K562 (cell line): ENCODE measurements around the gene LIPH. TPM values are rescaled to one million over a fixed set of nuclear protein-coding genes. Genes with fewer than 3 reads are reported as not detected.

ENCODE experiments used
- CC2D1A ChIP-seq: fragments of 450-650 bp; IDR thresholded peaks from 2 replicates; pipeline ENCODE4 v1.6.1; 2017; ENCODE audit warnings: mild to moderate bottlenecking
- CCNT2 ChIP-seq: IDR thresholded peaks from 2 replicates; pipeline ENCODE4 v1.6.1; 2011; ENCODE audit warnings: borderline replicate concordance, low read depth, mild to moderate bottlenecking, moderate library complexity, mixed read lengths, low read length; ENCODE audit not compliant: insufficient read length; ENCODE audit errors: extremely low read depth
- CHCHD3 ChIP-seq: fragments of 250-450 bp; sonication (Bioruptor Pico); IDR thresholded peaks from 2 replicates; pipeline ENCODE4 v2.1.2; 2022; ENCODE audit warnings: mild to moderate bottlenecking
- CHD2 ChIP-seq: IDR thresholded peaks from 2 replicates; pipeline ENCODE4 v1.6.1; 2011; ENCODE audit warnings: low read depth, low read length
- DDX20 ChIP-seq: fragments of 450-650 bp; IDR thresholded peaks from 2 replicates; pipeline ENCODE4 v1.6.1; 2016; ENCODE audit warnings: missing genetic modification characterization, low read depth, mild to moderate bottlenecking, missing compliant biosample characterization, moderate library complexity
- EZH2 ChIP-seq: IDR thresholded peaks from 2 replicates; pipeline ENCODE4 v1.6.1; 2012; ENCODE audit warnings: low read depth, mild to moderate bottlenecking, inconsistent platforms, low read length, borderline replicate concordance
- FOS ChIP-seq: IDR thresholded peaks from 3 replicates; pipeline ENCODE4 v1.6.1; 2011; ENCODE audit not compliant: insufficient read length; ENCODE audit errors: extremely low read depth
- FOXJ2 ChIP-seq: fragments of 200-800 bp; sonication (Bioruptor generic); IDR thresholded peaks from 2 replicates; pipeline ENCODE4 v1.6.1; 2016; ENCODE audit warnings: missing genetic modification characterization, missing compliant biosample characterization
- GTF2A2 ChIP-seq: IDR thresholded peaks from 2 replicates; pipeline ENCODE4 v1.6.1; 2016; ENCODE audit warnings: mild to moderate bottlenecking, missing genetic modification characterization, missing compliant biosample characterization
- HLTF ChIP-seq: fragments of 450-650 bp; IDR thresholded peaks from 2 replicates; pipeline ENCODE4 v1.6.1; 2016
- L3MBTL2 ChIP-seq: fragments of 450-650 bp; IDR thresholded peaks from 2 replicates; pipeline ENCODE4 v1.6.1; 2016; ENCODE audit warnings: mild to moderate bottlenecking, moderate library complexity
- MEIS2 ChIP-seq: fragments of 450-650 bp; IDR thresholded peaks from 2 replicates; pipeline ENCODE4 v1.6.1; 2014; ENCODE audit warnings: mild to moderate bottlenecking; ENCODE audit not compliant: partially characterized antibody
- NCOA4 ChIP-seq: fragments of 450-650 bp; IDR thresholded peaks from 2 replicates; pipeline ENCODE4 v1.6.1; 2018; ENCODE audit warnings: mild to moderate bottlenecking; ENCODE audit not compliant: partially characterized antibody
- NFIC ChIP-seq: fragments of 450-650 bp; IDR thresholded peaks from 2 replicates; pipeline ENCODE4 v1.6.1; 2017; ENCODE audit warnings: mild to moderate bottlenecking, inconsistent platforms
- OTX1 ChIP-seq: fragments of 450-650 bp; formaldehyde crosslinking; IDR thresholded peaks from 2 replicates; pipeline ENCODE4 v1.4.0; 2022; ENCODE audit warnings: mild to moderate bottlenecking
- SMAD4 ChIP-seq: fragments of 250-450 bp; sonication (Bioruptor Pico); conservative IDR thresholded peaks from 2 replicates; pipeline ENCODE4 v1.8.0; 2021; ENCODE audit warnings: inconsistent platforms, mild to moderate bottlenecking, moderate library complexity
- SNIP1 ChIP-seq: fragments of 450-650 bp; IDR thresholded peaks from 2 replicates; pipeline ENCODE4 v1.7.1; 2017; ENCODE audit warnings: low read depth, mild to moderate bottlenecking
- TAF9B ChIP-seq: fragments of 450-650 bp; IDR thresholded peaks from 2 replicates; pipeline ENCODE4 v1.6.1; 2018; ENCODE audit warnings: mild to moderate bottlenecking; ENCODE audit not compliant: partially characterized antibody
- ZBTB8A ChIP-seq: fragments of 450-650 bp; IDR thresholded peaks from 2 replicates; pipeline ENCODE4 v1.6.1; 2018; ENCODE audit warnings: mild to moderate bottlenecking, moderate library complexity; ENCODE audit not compliant: partially characterized antibody
- ZC3H4 ChIP-seq: sonication (generic); formaldehyde crosslinking; IDR thresholded peaks from 2 replicates; pipeline ENCODE4 v1.9.0; 2021; ENCODE audit warnings: missing genetic modification reagents, borderline replicate concordance
- ZNF184 ChIP-seq: sonication (generic); formaldehyde crosslinking; IDR thresholded peaks from 2 replicates; pipeline ENCODE4 v1.5.0; 2020; ENCODE audit warnings: missing genetic modification reagents
- ZNF696 ChIP-seq: fragments of 250-450 bp; sonication (Bioruptor Pico); conservative IDR thresholded peaks from 2 replicates; pipeline ENCODE4 v1.4.0; 2020; ENCODE audit warnings: mild to moderate bottlenecking, moderate library complexity
- ZNF766 ChIP-seq: fragments of 200-800 bp; sonication (Bioruptor generic); conservative IDR thresholded peaks from 2 replicates; pipeline ENCODE4 v1.6.1; 2016; ENCODE audit warnings: missing genetic modification characterization, missing compliant biosample characterization
- ZNF830 ChIP-seq: fragments of 250-450 bp; sonication (Bioruptor Pico); IDR thresholded peaks from 2 replicates; pipeline ENCODE4 v1.5.0; 2021; ENCODE audit warnings: mild to moderate bottlenecking
- polyA plus RNA-seq, 8 experiments: library from polyadenylated mRNA; depleted of rRNA in 4 of 8; stranded (reverse) in 5 of 8; unstranded in 3 of 8; fragments of >200 nt; fragmentation: Nextera tagmentation in 2 of 8; fragmentation: Illumina TruSeq in 1 of 8; extraction: Ambion mirVana in 2 of 8; extraction: Trizol in 1 of 8; gene quantifications; 2 replicates each; pipeline versions ENCODE4 v1.2.1 to v1.2.3, GENCODE V29; 2011 to 2014; ENCODE audit warnings: inconsistent platforms in 1 of 8, missing spikeins in 1 of 8
- total RNA-seq, 7 experiments: library from RNA; depleted of rRNA in 6 of 7; stranded (reverse); fragments of >200 nt in 6 of 7; fragmentation: Illumina TruSeq in 2 of 7; extraction: Trizol in 2 of 7; gene quantifications; 2 replicates each; pipeline versions ENCODE4 v1.2.1 to v1.2.3, GENCODE V29; 2011 to 2021; ENCODE audit warnings: low replicate concordance in 1 of 7
- TF ChIP-seq, protein P1 (sequence below): fragments of 250-450 bp; sonication (Bioruptor Pico); IDR thresholded peaks from 2 replicates; pipeline ENCODE4 v1.9.0; 2021; ENCODE audit warnings: mild to moderate bottlenecking, inconsistent platforms
- TF ChIP-seq, protein P2 (sequence below): fragments of 250-450 bp; sonication (Bioruptor Pico); IDR thresholded peaks from 2 replicates; pipeline ENCODE4 v1.8.0; 2021; ENCODE audit warnings: moderate library complexity, mild to moderate bottlenecking, inconsistent platforms
- TF ChIP-seq, protein P3 (sequence below): IDR thresholded peaks from 2 replicates; pipeline ENCODE4 v1.6.1; 2016; ENCODE audit warnings: missing genetic modification characterization, missing compliant biosample characterization

Gene LIPH
- total and polyA plus RNA-seq, 9 of the 15 experiments (the other 6 are each of a cell fraction or from before 2014, with no cell fraction given): 0.73 to 1.8 (median 1.3) TPM

DNA sequence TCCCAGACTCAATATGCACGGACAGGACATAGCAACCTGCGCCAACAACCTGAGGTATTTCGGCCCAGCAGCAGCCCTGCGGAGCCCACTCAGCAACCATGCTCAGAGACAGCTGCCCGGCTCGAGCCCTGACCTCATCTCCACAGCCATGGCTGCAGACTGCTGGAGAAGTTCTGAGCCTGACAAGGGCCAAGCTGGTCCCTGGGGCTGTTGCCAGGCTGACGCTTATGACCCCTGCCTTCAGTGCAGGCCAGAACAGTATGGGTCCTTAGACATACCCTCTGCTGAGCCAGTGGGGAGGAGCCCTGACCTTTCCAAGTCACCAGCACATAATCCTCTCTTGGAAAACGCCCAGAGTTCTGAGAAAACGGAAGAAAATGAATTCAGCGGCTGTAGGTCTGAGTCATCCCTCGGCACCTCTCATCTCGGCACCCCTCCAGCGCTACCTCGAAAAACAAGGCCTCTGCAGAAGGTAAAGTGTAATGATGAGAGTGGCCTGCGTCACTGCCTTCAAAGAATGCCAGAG, 79.0 kb downstream of the LIPH start (continued):
- TF ChIP-seq, protein P1, sequence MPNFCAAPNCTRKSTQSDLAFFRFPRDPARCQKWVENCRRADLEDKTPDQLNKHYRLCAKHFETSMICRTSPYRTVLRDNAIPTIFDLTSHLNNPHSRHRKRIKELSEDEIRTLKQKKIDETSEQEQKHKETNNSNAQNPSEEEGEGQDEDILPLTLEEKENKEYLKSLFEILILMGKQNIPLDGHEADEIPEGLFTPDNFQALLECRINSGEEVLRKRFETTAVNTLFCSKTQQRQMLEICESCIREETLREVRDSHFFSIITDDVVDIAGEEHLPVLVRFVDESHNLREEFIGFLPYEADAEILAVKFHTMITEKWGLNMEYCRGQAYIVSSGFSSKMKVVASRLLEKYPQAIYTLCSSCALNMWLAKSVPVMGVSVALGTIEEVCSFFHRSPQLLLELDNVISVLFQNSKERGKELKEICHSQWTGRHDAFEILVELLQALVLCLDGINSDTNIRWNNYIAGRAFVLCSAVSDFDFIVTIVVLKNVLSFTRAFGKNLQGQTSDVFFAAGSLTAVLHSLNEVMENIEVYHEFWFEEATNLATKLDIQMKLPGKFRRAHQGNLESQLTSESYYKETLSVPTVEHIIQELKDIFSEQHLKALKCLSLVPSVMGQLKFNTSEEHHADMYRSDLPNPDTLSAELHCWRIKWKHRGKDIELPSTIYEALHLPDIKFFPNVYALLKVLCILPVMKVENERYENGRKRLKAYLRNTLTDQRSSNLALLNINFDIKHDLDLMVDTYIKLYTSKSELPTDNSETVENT (CRISPR knock-in tag): no peak
- TF ChIP-seq ZC3H4 (CRISPR knock-in tag) (no peak), ZNF696 (CRISPR knock-in tag) (no peak), ZNF766 (CRISPR knock-in tag) (peak; percentile 70; the same call in 1 of the 2 replicates), ZNF830 (CRISPR knock-in tag) (no peak), EZH2 (no peak), GTF2A2 (tag) (no peak), ZNF184 (CRISPR knock-in tag) (no peak), CHCHD3 (CRISPR knock-in tag) (no peak), FOS (peak; percentile 26), DDX20 (tag) (no peak), NCOA4 (no peak), L3MBTL2 (peak; percentile 72), SNIP1 (no peak), NFIC (peak; percentile 70), CCNT2 (peak; percentile 28), OTX1 (CRISPR knock-in tag) (no peak), TAF9B (peak; percentile 11), ZBTB8A (no peak), SMAD4 (peak; percentile 81), FOXJ2 (tag) (0 out of 2 replicates have a peak, but pooled peaks have one; percentile 44), CC2D1A (no peak; the same call in 1 of the 2 replicates), CHD2 (no peak), HLTF (no peak), MEIS2 (peak; percentile 61)
- TF ChIP-seq, protein P2, sequence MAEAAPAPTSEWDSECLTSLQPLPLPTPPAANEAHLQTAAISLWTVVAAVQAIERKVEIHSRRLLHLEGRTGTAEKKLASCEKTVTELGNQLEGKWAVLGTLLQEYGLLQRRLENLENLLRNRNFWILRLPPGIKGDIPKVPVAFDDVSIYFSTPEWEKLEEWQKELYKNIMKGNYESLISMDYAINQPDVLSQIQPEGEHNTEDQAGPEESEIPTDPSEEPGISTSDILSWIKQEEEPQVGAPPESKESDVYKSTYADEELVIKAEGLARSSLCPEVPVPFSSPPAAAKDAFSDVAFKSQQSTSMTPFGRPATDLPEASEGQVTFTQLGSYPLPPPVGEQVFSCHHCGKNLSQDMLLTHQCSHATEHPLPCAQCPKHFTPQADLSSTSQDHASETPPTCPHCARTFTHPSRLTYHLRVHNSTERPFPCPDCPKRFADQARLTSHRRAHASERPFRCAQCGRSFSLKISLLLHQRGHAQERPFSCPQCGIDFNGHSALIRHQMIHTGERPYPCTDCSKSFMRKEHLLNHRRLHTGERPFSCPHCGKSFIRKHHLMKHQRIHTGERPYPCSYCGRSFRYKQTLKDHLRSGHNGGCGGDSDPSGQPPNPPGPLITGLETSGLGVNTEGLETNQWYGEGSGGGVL (CRISPR knock-in tag): no peak
- TF ChIP-seq, protein P3, sequence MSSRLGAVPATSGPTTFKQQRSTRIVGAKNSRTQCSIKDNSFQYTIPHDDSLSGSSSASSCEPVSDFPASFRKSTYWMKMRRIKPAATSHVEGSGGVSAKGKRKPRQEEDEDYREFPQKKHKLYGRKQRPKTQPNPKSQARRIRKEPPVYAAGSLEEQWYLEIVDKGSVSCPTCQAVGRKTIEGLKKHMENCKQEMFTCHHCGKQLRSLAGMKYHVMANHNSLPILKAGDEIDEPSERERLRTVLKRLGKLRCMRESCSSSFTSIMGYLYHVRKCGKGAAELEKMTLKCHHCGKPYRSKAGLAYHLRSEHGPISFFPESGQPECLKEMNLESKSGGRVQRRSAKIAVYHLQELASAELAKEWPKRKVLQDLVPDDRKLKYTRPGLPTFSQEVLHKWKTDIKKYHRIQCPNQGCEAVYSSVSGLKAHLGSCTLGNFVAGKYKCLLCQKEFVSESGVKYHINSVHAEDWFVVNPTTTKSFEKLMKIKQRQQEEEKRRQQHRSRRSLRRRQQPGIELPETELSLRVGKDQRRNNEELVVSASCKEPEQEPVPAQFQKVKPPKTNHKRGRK (tag): no peak
